PC-9 (cell line): ENCODE results near the gene ZCCHC2. TPM values are rescaled to one million over a fixed set of nuclear protein-coding genes. Genes with fewer than 3 reads are reported as not detected.

ENCODE experiments used
- BruUV-seq: library from RNA; stranded (reverse); fragments of 400-500 nt; replicated peaks from 2 replicates; lab custom pipeline; 2021; lab: Mats Ljungman, UMichigan
- CTCF ChIA-PET: fragments of 300-600 bp; sonication (Branson Sonifier 250); formaldehyde crosslinking; loops from one replicate; lab custom pipeline; 2022; ENCODE audit warnings: antibody characterized with exemption; lab: Charles Lee
- POLR2A ChIA-PET: fragments of 300-600 bp; sonication (Branson Sonifier 250); formaldehyde crosslinking; loops from one replicate; lab custom pipeline; 2022; ENCODE audit warnings: antibody characterized with exemption; ENCODE audit not compliant: unreplicated experiment; lab: Charles Lee
- DNase-seq, 2 experiments: peaks; one replicate each; pipeline versions ENCODE4 v3.0.0 to v3.0.0-alpha.2; 2015 to 2022; ENCODE audit warnings: mixed read lengths in 1 of 2
- H2AFZ ChIP-seq: fragments of 200-600 bp; sonication (generic); 2 replicates; pipeline ENCODE4 v1.8.1; 2017; ENCODE audit warnings: antibody characterized with exemption
- H3F3A ChIP-seq: fragments of 200-600 bp; sonication (generic); 2 replicates; pipeline ENCODE4 v1.8.1; 2017; ENCODE audit warnings: antibody characterized with exemption, mild to moderate bottlenecking, low read depth; ENCODE audit not compliant: insufficient read depth
- H3K27ac ChIP-seq: fragments of 200-600 bp; sonication (generic); 2 replicates; pipeline ENCODE4 v1.6.1; 2016; ENCODE audit warnings: mixed run types
- H3K27me3 ChIP-seq: fragments of 200-600 bp; sonication (generic); 2 replicates; pipeline ENCODE4 v1.6.1; 2016; ENCODE audit warnings: low read depth, mixed run types; ENCODE audit not compliant: insufficient read depth
- H3K36me3 ChIP-seq: fragments of 200-600 bp; sonication (generic); 2 replicates; pipeline ENCODE4 v1.6.1; 2016; ENCODE audit warnings: low read depth, mixed run types
- H3K4me1 ChIP-seq: fragments of 200-600 bp; sonication (generic); replicated peaks from 2 replicates; pipeline ENCODE4 v1.6.1; 2016; ENCODE audit warnings: mixed run types; ENCODE audit not compliant: insufficient read depth
- H3K4me2 ChIP-seq: fragments of 200-600 bp; sonication (generic); 2 replicates; pipeline ENCODE4 v1.6.1; 2017; ENCODE audit warnings: mixed run types
- H3K4me3 ChIP-seq: fragments of 200-600 bp; sonication (generic); 2 replicates; pipeline ENCODE4 v1.6.1; 2016; ENCODE audit warnings: mixed run types
- H3K79me2 ChIP-seq: fragments of 200-600 bp; sonication (generic); 2 replicates; pipeline ENCODE4 v1.6.1; 2017; ENCODE audit warnings: low read depth, mixed run types
- H3K9me2 ChIP-seq: fragments of 200-600 bp; sonication (generic); 2 replicates; pipeline ENCODE4 v1.8.1; 2017; ENCODE audit warnings: mild to moderate bottlenecking; ENCODE audit not compliant: insufficient read depth
- H3K9me3 ChIP-seq: fragments of 200-600 bp; sonication (generic); 2 replicates; pipeline ENCODE4 v1.8.1; 2016; ENCODE audit warnings: low read depth; ENCODE audit not compliant: insufficient read depth
- H4K20me1 ChIP-seq: fragments of 200-600 bp; sonication (generic); 2 replicates; pipeline ENCODE4 v1.8.1; 2017; ENCODE audit not compliant: insufficient read depth
- CTCF ChIP-seq: fragments of 200-600 bp; sonication (generic); conservative IDR thresholded peaks from 2 replicates; pipeline ENCODE4 v1.6.1; 2017; ENCODE audit warnings: mixed run types, antibody characterized with exemption, mild to moderate bottlenecking, moderate library complexity
- EZH2 ChIP-seq: fragments of 200-600 bp; sonication (generic); IDR thresholded peaks from 2 replicates; pipeline ENCODE4 v1.8.0; 2017; ENCODE audit warnings: antibody characterized with exemption, low read depth
- intact Hi-C: fragments of 100-400 bp; cut with micrococcal nuclease; formaldehyde crosslinking; loops from one replicate; pipeline ENCODE4 v1.10.0; 2022; ENCODE audit not compliant: unreplicated experiment
- total RNA-seq: library from RNA; stranded (reverse); gene quantifications from 2 replicates; pipeline ENCODE4 v1.2.3, GENCODE V29; 2021

The ZCCHC2 gene
- total RNA-seq, 1 experiment from 2014 or later = 18.1 TPM

GRCh38 chr18:62621546-62621945 is 98.7 kb downstream of the ZCCHC2 start:
- intact Hi-C loops = no loop called here
- H3K4me1 ChIP-seq = no peaks in the 10 kb centered on the region
- no peak overlapping the region for H3K27ac ChIP-seq
- H3K27me3 ChIP-seq = no peaks in the 10 kb centered on the region
- no peaks in the 10 kb centered on the region for H4K20me1 ChIP-seq
- H3K4me3 ChIP-seq = no peak overlapping the region
- no peaks in the 10 kb centered on the region for H3K79me2 ChIP-seq
- BruUV-seq = no TSS peak
- CTCF ChIA-PET = no interaction called here
- no peaks in the 10 kb centered on the region for H3K9me3 ChIP-seq
- no peak overlapping the region for H3K4me2 ChIP-seq
- H3K9me2 ChIP-seq = no peaks in the 10 kb centered on the region
- DNase-seq = peak in 1 of 2 experiments; percentile 24
- POLR2A ChIA-PET = no interaction called here
- TF ChIP-seq EZH2 (no peak), CTCF (no peak)
- H3K36me3 ChIP-seq = no peaks in the 10 kb centered on the region
- H3F3A ChIP-seq = no peaks in the 10 kb centered on the region
- no peak overlapping the region for H2AFZ ChIP-seq

- DNase-seq = no peak
- H3K9me2 ChIP-seq = no peaks in the 10 kb centered on the region
- no peak overlapping the region for H3K4me3 ChIP-seq
- TF ChIP-seq EZH2 (no peak), CTCF (no peak)
- BruUV-seq = no TSS peak
- POLR2A ChIA-PET = no interaction called here
- intact Hi-C loops = no loop called here
- no peaks in the 10 kb centered on the region for H3K36me3 ChIP-seq
- no peaks in the 10 kb centered on the region for H3K9me3 ChIP-seq
- no peaks in the 10 kb centered on the region for H3K4me1 ChIP-seq
- CTCF ChIA-PET = no interaction called here
- H3K27ac ChIP-seq = no peak overlapping the region
- no peaks in the 10 kb centered on the region for H4K20me1 ChIP-seq
- H3K79me2 ChIP-seq = no peaks in the 10 kb centered on the region
- no peak overlapping the region for H3K4me2 ChIP-seq
- no peaks in the 10 kb centered on the region for H3K27me3 ChIP-seq
- H3F3A ChIP-seq = no peaks in the 10 kb centered on the region
- H2AFZ ChIP-seq = no peak overlapping the region
These were observed 102.2 kb downstream of the ZCCHC2 start for GRCh38 chr18:62625019-62625418.

Other genes with a start within 250 kb of the ZCCHC2 start
- 6.3 and 6.7 TPM in 2 replicates for gene TNFRSF11A, start 197.7 kb upstream of the ZCCHC2 start, total RNA-seq
- 21.1 and 21.3 TPM in 2 replicates for gene PHLPP1, start 192.5 kb downstream of the ZCCHC2 start, total RNA-seq